Activated effector memory CD4-positive, alpha-beta T cell treated with anti-CD3 and anti-CD28 coated beads, Interleukin-2, amount 50 U/mL, for 16 hours (primary cell): Measurements from ENCODE around the gene BAIAP2.

ENCODE experiments used
- DNase-seq: peaks from one replicate; pipeline ENCODE4 v3.0.0-alpha.2; 2020

BAIAP2 gene

GRCh38 chr17:81163703-81164370, 128.9 kb downstream of the BAIAP2 start:
- DNase-seq = no peak

GRCh38 chr17:81164371-81165245, 129.7 kb downstream of the BAIAP2 start:
- no peak for DNase-seq

- DNase-seq = no peak
Observed at GRCh38 chr17:81165246-81166032, 130.5 kb downstream of the BAIAP2 start, which contains the start of gene PVALEF. PVALEF (plus strand) TSS chr17:81165507; CDS start chr17:81181227, 15,720 bp downstream.

GRCh38 chr17:81166033-81166492, 131.1 kb downstream of the BAIAP2 start, which contains the start of gene AATK:
AATK (minus strand) TSS chr17:81166221; CDS start chr17:81165992, 229 bp downstream.
- no peak for DNase-seq
